GM18498 (cell line): ENCODE results near the gene NSUN4.

Source experiments
- ATAC-seq: cut with Tn5 transposase; IDR thresholded peaks from one replicate; pipeline ENCODE4 v1.9.1; 2021; ENCODE audit warnings: mild to moderate bottlenecking, moderate library complexity; ENCODE audit not compliant: unreplicated experiment

The NSUN4 gene

DNA sequence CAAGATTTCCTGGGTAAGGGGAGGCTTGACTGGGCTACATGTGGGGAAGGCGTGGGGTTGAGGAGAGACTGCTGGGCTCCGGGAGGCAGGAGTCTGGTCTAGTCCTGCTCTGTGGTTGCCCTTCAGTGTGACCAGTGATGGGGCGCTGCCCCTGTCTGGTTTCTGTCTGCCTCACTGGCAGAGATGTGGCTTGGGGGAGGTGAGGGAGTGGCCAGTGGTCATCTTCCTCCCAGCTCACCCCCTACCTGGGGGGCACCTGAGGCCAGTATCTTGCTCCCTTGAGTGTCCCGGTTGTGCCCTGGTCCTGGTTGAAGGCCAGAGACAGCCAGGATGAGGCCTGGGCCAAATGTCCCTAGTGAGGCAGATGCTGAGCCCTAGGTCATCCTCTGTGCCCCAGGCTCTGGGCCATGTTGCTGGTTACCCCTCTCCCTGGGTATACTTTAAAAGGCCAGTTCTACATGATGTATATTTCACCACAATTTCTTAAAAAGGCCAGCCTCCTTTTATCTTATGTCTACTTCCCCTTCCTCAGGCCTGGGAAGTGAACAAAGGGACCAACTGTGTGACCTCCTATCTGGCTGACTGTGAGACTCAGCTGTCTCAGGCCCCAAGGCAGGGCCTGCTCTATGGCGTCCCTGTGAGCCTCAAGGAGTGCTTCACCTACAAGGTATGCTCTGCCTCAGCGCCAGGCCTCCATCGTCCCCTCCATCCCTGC lies 64.0 kb downstream of the NSUN4 start:
- no peak for ATAC-seq

GRCh38 chr1:46405197-46405555 lies 64.6 kb downstream of the NSUN4 start:
- ATAC-seq = no peak

DNA sequence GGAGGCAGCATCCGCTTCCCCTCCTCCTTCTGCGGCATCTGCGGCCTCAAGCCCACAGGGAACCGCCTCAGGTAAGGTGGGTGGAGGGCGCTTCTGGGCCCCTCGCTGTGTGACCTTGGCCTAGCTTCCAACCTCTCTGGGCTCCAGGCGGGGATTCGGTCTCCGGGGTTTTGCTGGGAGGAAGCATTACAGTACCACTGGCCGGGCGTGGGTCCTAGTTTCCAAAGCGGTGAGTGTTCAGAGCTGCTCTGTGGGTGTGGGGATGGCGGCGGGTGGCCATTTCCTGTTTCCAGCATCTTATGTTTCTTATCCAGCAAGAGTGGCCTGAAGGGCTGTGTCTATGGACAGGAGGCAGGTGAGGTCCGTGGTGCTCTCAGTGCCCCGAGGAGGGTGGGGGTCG lies 65.1 kb downstream of the NSUN4 start:
- ATAC-seq = no peak

GRCh38 chr1:46406881-46407608 lies 66.4 kb downstream of the NSUN4 start:
- ATAC-seq = no peak

DNA sequence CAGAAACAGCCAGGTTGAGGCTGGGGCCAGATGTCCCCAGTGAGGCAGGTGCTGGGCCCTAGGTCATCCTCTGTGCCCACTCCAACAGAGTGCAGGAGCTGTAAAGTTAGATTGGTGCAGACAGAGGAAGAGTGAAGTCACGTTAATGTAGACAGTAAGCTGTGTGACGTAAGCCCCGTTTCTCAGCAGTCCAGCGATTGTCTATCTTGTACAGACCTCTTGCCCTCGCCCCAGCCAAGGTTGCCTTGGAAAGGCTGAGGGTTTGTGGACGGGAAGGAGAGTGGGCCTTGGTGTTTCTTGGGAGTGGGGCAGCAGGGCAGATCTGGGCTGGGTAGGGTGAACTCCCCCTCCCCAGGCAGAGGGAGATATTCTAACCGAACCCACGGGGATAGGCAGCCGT lies 67.0 kb downstream of the NSUN4 start:
- ATAC-seq = no peak

- ATAC-seq = no peak
Observed at GRCh38 chr1:46408356-46409062, 67.9 kb downstream of the NSUN4 start.

- no peak for ATAC-seq
Observed at GRCh38 chr1:46409063-46409372, 68.4 kb downstream of the NSUN4 start.

- ATAC-seq = no peak
Observed at GRCh38 chr1:46410156-46411009, 69.8 kb downstream of the NSUN4 start.

GRCh38 chr1:46411010-46411405 lies 70.4 kb downstream of the NSUN4 start:
- no peak for ATAC-seq
